ENCODE measurements around the gene MIPOL1. TPM values are rescaled to one million over a fixed set of nuclear protein-coding genes. Genes with fewer than 3 reads are reported as not detected.
A peak's percentile ranks its signal among the peaks of the same experiment; 100 is the strongest.

MIPOL1 gene
- total RNA-seq, 1 experiment from 2014 or later, result 7.0 TPM

DNA sequence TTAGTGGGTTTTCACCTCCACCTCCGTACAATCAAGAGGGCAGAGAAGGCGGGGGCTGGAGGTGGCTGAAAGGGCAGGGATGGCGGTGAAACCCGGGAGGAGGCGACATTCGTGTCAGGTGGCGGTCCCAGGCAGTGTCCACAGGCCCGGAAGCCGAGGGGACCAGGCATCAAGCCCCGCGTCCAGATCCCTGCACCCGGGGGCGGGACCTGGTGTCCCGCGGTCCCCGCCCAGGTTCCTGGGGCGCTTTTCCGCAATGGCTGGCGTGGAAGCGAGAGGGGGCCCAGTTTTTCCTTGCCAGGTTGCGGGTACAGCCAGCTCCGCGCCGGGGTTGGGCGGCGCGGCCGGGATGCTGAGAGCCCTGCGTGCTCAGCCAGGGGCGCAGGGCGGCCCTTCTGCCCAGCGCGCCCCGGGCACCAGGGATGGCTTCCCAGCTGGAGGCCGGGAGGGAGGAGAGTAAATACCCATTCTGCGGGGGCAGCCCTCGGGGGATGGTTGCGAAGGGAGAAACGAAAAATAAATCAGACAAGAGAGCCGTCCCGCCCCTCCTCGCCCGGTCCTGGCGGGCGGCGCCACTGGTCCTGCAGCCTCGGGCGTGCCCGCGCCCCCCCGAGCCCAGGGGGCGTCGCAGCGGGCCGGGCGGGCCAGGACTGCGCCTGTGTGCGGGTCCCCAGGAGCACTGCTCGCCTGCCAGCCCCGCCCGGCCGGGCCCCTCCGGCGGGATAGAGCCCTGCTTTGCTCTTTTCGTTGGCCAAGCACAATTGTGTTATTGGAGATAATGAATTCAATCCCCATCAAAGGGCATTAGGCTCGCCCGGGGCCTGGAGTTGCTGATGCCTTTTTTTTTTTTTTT lies 385.8 kb downstream of the MIPOL1 start:
- Histone ChIP-seq H3K4me3 (ENCODE audit: insufficient read depth, low read depth, low read length) (peak overlapping the region; percentile 32), H3K36me3 (replicated peaks; ENCODE audit: control insufficient read depth, insufficient read depth, low read length) (no peaks in the 10 kb centered on the region), H3K27me3 (ENCODE audit: control insufficient read depth, insufficient read depth, low read length) (peaks cover 82% of the 10 kb centered on the region)
- peak; percentile 80 for DNase-seq

DNA sequence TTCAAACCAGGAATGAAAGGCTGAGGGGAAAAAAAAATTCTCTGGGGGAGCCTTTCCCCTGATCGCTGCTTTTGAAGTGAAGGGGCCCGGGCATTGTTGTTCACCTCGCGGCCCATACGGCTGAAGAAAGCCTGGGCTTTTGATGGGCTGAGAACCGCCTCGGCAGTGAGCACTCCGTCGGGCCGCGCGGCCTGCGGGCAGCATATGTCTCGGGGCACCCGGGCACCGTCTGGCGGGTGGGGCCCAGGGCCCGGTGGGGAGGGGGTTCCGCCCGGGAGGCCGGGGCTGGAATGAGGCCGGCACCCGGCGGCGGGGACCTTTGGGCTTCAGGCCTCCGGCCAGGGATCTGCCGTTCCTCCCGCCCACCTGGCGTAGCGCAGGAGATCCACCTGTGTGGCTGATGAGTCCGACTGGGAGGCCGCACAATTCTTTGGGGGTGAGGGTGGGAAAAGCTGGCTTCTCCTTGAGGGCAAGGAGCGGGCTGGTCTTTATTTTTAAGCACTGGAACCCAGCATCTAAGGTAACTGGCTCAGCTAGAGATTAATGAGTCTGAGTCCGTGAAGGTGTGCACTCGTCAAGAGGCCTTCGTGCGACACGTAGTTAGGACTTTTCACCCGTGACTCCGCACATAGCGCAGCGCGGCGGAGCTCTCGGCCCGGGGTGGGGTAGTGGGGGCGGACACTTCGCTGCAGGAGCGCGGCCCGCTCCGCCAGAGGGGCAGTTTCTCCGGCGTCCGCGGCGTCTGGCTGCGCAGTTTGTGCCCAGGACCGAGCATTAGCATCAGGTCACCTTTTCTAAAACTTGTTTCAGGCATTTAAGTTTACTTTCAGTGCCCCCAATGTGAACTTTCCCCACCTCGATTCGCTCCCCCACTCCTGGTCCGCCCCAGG lies 386.7 kb downstream of the MIPOL1 start:
- DNase-seq, result peak; percentile 74
- Histone ChIP-seq H3K36me3 (replicated peaks; ENCODE audit: control insufficient read depth, insufficient read depth, low read length) (no peaks in the 10 kb centered on the region), H3K27me3 (ENCODE audit: control insufficient read depth, insufficient read depth, low read length) (peaks cover 90% of the 10 kb centered on the region), H3K4me3 (ENCODE audit: insufficient read depth, low read depth, low read length) (peak overlapping the region; percentile 32)

DNA sequence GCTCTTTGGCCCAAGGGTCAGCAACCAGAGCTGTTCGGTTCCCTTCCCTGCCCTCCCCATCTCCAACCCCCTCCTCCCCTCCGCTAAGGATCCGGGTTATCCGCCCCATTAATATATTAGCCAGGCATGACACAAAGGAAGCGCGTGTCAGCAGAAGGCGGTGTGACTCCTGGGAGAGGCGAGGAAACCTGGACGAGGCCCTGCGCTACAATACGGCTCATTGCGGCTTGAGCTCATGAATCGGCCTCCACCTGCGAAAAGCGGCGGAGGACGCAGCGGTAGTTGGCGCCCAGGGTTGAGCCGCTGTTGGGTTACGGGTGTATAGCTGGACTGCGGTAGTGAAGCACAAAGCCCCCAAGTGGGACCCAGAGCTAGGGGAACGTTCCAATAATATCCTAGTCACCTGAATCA lies 387.4 kb downstream of the MIPOL1 start:
- no peak overlapping the region; the same call in 1 of the 2 replicates for H3K4me3 ChIP-seq (ENCODE audit: insufficient read depth, low read depth, low read length)
- no peaks in the 10 kb centered on the region for H3K36me3 ChIP-seq (replicated peaks; ENCODE audit: control insufficient read depth, insufficient read depth, low read length)
- peak; percentile 57 for DNase-seq
- H3K27me3 ChIP-seq (ENCODE audit: control insufficient read depth, insufficient read depth, low read length), result peaks cover 95% of the 10 kb centered on the region

DNA sequence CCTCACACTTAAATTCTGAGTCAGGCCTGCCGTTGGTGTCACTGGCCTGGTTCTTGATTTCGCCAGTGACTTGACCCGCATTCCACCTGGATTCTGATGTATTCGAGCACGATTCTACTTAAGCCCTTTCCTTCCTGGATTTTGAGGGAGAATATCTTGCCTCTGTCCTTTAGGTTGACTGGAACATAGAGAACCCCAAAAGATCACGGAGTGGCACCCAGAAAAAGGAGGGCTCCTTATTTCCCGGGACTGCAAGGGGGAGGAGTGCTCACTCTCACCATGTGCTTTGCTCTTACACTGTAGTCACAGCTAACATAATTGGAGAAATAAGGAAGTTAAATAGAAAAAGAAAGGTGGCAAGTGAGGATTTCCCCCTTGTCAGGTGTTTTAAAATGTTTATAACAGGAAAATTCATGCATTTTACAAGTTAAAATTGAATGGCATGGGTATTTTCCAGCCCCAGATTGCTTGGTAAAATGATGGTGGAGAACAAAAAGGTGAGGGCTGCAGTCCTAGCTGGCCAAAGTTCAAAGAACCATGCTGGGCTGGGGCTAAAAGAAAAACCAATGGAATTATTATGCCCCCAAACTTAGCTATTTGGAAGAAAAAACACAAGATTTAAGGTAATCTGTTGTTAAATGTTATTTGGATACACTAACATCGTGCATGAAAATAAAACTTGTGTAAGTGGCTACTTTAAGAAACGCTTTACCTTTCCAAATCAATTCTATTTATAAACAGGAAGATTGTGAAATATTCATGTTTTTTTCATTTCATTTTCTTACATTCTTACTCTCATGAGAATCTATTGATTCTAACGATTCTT lies 388.4 kb downstream of the MIPOL1 start:
- H3K4me3 ChIP-seq (ENCODE audit: insufficient read depth, low read depth, low read length), result no peak overlapping the region
- peak; percentile 26 for DNase-seq
- H3K36me3 ChIP-seq (replicated peaks; ENCODE audit: control insufficient read depth, insufficient read depth, low read length), result no peaks in the 10 kb centered on the region
- H3K27me3 ChIP-seq (ENCODE audit: control insufficient read depth, insufficient read depth, low read length), result peaks cover 97% of the 10 kb centered on the region

DNA sequence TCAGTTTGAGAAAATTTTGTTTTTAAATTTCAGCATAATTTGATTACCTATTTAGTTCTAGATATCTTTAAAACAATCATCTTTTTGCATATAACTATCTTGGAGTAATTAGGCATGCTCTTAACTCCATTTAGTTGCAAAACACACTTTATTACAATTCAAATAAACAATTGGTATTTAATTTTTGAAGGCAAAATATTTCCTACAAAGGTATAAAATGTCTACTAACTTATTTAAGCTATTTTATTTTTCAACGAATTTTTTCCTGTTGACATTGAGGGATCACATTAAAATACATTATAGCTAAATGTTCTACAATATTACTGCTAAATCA lies 389.0 kb downstream of the MIPOL1 start:
- peaks cover 98% of the 10 kb centered on the region for H3K27me3 ChIP-seq (ENCODE audit: control insufficient read depth, insufficient read depth, low read length)
- no peaks in the 10 kb centered on the region for H3K36me3 ChIP-seq (replicated peaks; ENCODE audit: control insufficient read depth, insufficient read depth, low read length)
- no peak overlapping the region for H3K4me3 ChIP-seq (ENCODE audit: insufficient read depth, low read depth, low read length)
- DNase-seq, result no peak

DNA sequence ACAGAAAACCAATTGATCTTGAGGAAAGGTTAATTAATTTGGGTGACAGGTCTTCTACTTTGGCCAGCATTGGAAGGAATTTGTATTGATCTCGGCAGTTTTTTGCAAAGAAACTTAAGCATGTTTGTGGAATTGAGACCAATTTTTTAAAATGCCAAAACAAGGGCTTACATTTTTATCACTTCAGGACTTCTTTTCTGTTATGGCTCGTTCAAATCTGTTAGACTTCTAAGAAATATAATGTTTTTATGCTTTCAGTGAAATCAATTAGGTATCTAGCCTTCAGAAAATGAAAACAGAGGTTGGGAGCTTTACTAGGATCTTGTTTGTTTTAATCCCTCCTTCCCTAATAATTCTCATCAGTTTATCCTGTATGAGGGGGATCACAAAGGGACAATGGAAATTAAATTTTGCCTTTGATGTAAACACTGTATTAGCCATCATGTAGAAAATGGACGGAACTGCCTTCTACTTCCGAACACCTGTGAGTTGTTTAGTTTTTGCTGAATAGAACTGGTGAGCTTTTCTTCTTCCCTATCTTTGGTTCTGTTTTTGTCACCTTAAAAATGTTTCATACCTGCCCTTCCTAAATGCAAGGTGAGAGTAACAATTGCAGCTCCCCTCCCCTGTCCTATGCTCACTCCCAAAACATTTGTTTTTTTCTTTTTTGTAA lies 389.5 kb downstream of the MIPOL1 start:
- Histone ChIP-seq H3K4me3 (ENCODE audit: insufficient read depth, low read depth, low read length) (no peak overlapping the region), H3K27me3 (ENCODE audit: control insufficient read depth, insufficient read depth, low read length) (peaks cover 99% of the 10 kb centered on the region), H3K36me3 (replicated peaks; ENCODE audit: control insufficient read depth, insufficient read depth, low read length) (no peaks in the 10 kb centered on the region)
- DNase-seq, result no peak

DNA sequence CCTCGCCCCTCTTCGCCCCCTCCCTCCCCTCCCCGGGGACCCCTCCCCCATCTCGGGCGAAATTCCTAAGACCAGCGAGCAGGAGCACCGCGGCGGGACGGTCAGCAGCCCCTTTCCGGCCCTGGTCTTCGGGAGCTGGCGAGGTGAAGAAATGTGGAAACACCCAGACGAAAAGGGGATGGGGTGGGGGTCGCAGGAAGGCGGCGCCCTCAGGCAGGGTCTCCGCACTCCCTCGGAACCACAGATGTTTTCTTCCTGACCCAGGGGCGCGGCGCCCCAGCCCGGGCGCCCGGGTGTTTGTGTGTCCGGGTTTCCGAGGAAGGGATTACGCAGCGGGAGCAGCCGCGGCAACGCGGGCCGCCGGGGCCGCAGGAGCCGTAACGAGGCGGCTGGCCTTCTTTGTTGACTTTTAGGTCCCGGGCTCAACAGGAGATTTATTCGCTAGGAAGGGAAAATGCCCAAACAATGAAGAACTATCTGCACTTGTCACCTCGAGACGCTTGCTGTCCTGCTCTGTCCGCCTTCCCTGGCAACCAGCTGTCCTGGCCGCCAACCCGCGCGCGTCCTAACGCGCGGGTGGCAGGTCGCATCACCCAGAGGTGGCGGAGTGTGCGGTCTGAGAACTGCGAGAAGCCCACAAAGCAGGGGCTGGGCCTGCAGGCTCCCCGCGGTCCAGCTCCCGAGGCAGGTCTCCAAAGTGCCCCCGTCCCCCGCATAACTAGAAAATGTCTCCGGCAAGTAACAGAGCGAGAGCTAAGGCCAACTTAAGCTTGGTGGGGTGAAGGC lies 390.3 kb downstream of the MIPOL1 start:
- H3K4me3 ChIP-seq (ENCODE audit: insufficient read depth, low read depth, low read length), result peak overlapping the region; percentile 40
- no peaks in the 10 kb centered on the region for H3K36me3 ChIP-seq (replicated peaks; ENCODE audit: control insufficient read depth, insufficient read depth, low read length)
- DNase-seq, result peak; percentile 87
- H3K27me3 ChIP-seq (ENCODE audit: control insufficient read depth, insufficient read depth, low read length), result peaks cover 99% of the 10 kb centered on the region

DNA sequence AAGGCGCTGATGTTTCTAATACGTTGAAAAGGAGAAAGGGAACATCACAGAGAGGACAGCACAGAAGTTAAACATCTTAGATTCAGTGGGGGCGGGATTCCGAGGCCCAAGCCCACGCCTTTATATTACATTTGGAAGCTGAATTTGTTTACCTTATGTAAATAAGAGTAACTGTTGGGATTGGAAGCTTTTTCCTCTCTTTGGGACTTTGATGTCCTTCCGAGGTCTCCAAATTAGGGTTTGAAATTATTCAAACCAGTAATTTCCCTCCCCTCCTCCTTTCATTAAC lies 390.9 kb downstream of the MIPOL1 start:
- H3K36me3 ChIP-seq (replicated peaks; ENCODE audit: control insufficient read depth, insufficient read depth, low read length), result no peaks in the 10 kb centered on the region
- H3K4me3 ChIP-seq (ENCODE audit: insufficient read depth, low read depth, low read length), result peak overlapping the region; percentile 40
- DNase-seq, result no peak
- H3K27me3 ChIP-seq (ENCODE audit: control insufficient read depth, insufficient read depth, low read length), result peaks cover 99% of the 10 kb centered on the region

DNA sequence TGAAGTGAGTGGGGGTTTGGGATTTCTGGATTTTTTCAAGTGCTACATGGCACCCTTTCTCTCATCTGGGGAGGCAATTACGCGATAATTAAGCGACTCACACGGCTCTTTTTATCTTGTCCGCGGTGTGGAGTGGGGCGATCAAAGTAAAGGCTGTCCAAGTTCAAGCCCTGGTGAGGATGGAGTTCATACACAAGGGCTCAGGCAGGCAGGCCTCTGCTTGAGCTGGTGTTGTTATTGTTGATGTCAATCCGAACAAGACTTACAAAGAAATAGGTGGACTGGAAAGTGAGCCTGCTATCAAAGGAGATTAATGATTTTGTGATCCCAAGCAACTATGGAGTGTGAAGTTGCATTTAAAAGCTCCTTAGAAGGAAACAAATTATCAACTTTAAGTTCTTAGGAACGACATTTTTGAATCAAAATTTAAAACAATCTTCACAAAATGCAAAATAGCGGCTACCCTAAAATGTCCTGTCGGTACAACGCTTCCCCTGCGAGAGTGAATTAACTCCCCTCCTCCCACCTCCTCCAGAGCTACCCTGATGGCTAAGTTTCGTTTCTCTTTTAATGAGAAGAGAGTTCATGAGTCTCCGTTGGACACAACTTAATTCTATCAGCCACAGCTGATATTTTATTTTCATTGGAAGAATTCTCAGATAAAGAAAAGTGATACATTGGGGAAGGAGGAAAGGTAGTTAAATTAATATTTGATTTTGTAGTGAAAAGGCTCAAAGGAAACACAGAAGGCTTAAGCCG lies 391.4 kb downstream of the MIPOL1 start:
- no peak for DNase-seq
- H3K36me3 ChIP-seq (replicated peaks; ENCODE audit: control insufficient read depth, insufficient read depth, low read length), result no peaks in the 10 kb centered on the region
- no peak overlapping the region; the same call in 1 of the 2 replicates for H3K4me3 ChIP-seq (ENCODE audit: insufficient read depth, low read depth, low read length)
- H3K27me3 ChIP-seq (ENCODE audit: control insufficient read depth, insufficient read depth, low read length), result peaks cover 99% of the 10 kb centered on the region

DNA sequence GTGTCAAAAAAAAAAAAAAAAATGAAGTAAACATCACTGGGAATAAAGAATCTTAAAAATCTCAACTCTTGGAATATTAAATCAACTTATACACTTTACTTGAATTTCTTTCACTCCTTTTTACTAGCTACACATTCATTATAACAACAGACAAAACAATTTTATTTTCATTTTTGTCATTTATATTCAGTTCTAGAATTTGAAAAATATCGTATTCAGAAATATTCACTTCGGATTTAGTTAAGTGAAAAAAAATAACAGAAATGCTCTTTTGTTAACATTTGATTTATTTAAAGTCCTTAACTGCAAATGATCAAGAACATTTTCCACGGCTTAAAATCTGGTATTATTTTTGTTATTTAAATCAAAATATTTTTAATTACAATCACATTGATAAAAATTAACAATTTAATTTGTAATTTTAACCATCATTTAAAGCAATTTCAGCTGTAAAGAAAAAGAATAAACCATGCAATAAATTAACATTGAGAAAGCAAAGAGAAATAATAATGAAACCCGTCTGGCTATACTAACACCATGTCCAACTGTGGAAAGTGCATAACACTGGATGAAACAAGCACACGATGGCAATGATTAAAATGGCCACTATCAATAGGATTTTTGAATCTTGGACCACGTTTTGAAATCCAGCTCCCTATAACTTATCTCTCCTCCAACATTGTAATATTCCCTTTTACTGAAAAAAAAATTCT lies 392.1 kb downstream of the MIPOL1 start:
- peaks cover 99% of the 10 kb centered on the region for H3K27me3 ChIP-seq (ENCODE audit: control insufficient read depth, insufficient read depth, low read length)
- H3K36me3 ChIP-seq (replicated peaks; ENCODE audit: control insufficient read depth, insufficient read depth, low read length), result no peaks in the 10 kb centered on the region
- no peak overlapping the region for H3K4me3 ChIP-seq (ENCODE audit: insufficient read depth, low read depth, low read length)
- DNase-seq, result no peak

DNA sequence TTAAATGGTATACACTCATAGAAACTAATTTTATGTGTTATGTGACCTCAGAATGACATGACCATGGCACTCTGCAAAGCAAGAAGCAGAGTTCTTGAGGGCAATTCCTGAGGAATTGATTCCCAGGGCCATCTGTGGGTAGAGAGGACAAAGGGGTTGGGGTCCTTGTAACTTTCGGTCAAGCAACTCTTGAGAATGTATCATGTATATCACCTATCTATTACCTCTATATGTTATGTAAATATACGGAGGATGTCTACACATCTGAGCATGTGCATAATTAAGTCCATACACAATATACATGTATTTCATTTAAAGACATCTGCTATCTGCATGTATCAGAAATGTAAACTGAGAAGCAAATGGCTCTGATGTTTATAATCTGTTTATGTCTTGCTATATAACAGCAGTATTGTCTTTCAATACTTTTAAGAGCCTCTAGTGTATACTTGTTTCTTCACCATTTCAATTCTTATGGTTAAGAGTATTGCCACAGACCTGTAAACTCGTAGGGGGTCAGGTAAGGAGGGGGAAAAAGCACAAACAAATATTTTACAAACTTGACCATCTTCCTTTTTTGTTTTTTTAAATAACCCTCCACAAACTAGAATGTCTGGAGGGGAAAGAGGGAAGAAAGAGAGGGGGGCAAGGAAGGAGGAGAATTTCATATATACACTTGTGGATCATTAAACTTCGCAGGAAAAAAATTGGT lies 392.8 kb downstream of the MIPOL1 start:
- Histone ChIP-seq H3K36me3 (replicated peaks; ENCODE audit: control insufficient read depth, insufficient read depth, low read length) (no peaks in the 10 kb centered on the region), H3K27me3 (ENCODE audit: control insufficient read depth, insufficient read depth, low read length) (peaks cover 96% of the 10 kb centered on the region), H3K4me3 (ENCODE audit: insufficient read depth, low read depth, low read length) (no peak overlapping the region)
- DNase-seq, result no peak

DNA sequence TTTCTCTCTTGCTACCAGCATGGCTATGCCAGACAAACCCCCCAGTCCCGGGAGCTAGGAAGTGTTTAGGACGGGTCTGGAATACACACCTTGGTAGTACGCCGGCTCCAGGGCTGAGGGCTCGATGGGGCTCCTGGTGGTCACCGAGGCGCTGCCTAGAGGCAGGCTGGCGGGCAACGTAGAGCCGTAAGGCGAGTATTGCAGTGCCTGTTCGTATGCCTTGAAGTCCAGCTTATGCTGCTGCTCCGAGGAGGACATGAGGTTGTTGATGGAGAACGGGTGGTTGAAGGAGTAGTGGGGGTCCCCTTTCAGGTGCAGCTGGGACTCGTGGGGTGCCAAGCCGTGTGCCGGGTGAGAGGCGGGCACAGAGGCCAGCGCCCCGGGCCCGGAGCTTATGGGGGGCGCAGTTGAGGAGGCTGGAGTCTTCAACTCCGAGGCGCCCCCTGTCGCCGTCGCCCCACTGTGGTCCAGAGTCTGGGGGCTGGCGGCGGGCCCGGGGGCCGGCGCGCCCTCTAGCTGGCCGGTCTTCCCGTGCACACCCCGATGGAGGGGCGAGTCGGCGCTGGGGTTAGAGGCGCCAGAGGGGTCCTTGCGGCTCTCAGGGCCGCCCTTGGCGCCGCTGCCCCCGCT lies 393.7 kb downstream of the MIPOL1 start:
- H3K4me3 ChIP-seq (ENCODE audit: insufficient read depth, low read depth, low read length), result peak overlapping the region; percentile 4
- H3K36me3 ChIP-seq (replicated peaks; ENCODE audit: control insufficient read depth, insufficient read depth, low read length), result no peaks in the 10 kb centered on the region
- peaks cover 96% of the 10 kb centered on the region for H3K27me3 ChIP-seq (ENCODE audit: control insufficient read depth, insufficient read depth, low read length)
- DNase-seq, result peak; percentile 95
